Measurements from ENCODE around the gene BTK.

- no peak for TF ChIP-seq CTCF (IDR thresholded peaks at IDR 0.05; ENCODE audit: insufficient read depth, low read depth, low read length)
- TF ChIP-seq EZH2 (IDR thresholded peaks at IDR 0.05; ENCODE audit: insufficient read depth, low read length) = no peak
Observed at GRCh38 chrX:101303790-101304189, 82.2 kb downstream of the BTK start.
